GM21528 (cell line): ENCODE data around the gene RBFOX2.
"Not testable (repeated sequence)": the region's sequence is repeated elsewhere in the genome, so short reads cannot be mapped to it uniquely, and the experiment has no call there.

Experiments used
- ATAC-seq: cut with Tn5 transposase; IDR thresholded peaks from one replicate; pipeline ENCODE4 v1.9.1; 2021; ENCODE audit warnings: mild to moderate bottlenecking, moderate library complexity; ENCODE audit not compliant: unreplicated experiment, low FRiP score

The RBFOX2 gene

GRCh38 chr22:35728639-35729308, 299.9 kb downstream of the RBFOX2 start:
- no peak for ATAC-seq

GRCh38 chr22:35727436-35727835, 301.2 kb downstream of the RBFOX2 start:
- ATAC-seq, result no peak

- ATAC-seq, result no peak
Observed at GRCh38 chr22:35726933-35727332, 301.7 kb downstream of the RBFOX2 start.

GRCh38 chr22:35726398-35726797, 302.2 kb downstream of the RBFOX2 start:
- no peak for ATAC-seq

GRCh38 chr22:35725521-35725920, 303.1 kb downstream of the RBFOX2 start:
- no peak for ATAC-seq

GRCh38 chr22:35721960-35722359, 306.7 kb downstream of the RBFOX2 start:
- no peak for ATAC-seq

- ATAC-seq, result no peak
Observed at GRCh38 chr22:35719212-35719875, 309.3 kb downstream of the RBFOX2 start.

- no peak for ATAC-seq
Observed at GRCh38 chr22:35717572-35717971, 311.1 kb downstream of the RBFOX2 start, which contains the start of gene APOL5. Gene APOL5, plus strand, starts transcription at chr22:35717872. Its CDS starts 0 bp downstream, at chr22:35717872.

GRCh38 chr22:35712672-35713071, 316.0 kb downstream of the RBFOX2 start:
- no peak for ATAC-seq

- ATAC-seq, result no peak
Observed at GRCh38 chr22:35711336-35711735, 317.3 kb downstream of the RBFOX2 start.

- ATAC-seq, result no peak
Observed at GRCh38 chr22:35708917-35709316, 319.7 kb downstream of the RBFOX2 start.

- no peak for ATAC-seq
Observed at GRCh38 chr22:35708453-35708852, 320.2 kb downstream of the RBFOX2 start.

GRCh38 chr22:35705141-35705540, 323.5 kb downstream of the RBFOX2 start:
- ATAC-seq, result no peak

- no peak for ATAC-seq
Observed at GRCh38 chr22:35703861-35704584, 324.6 kb downstream of the RBFOX2 start.

- ATAC-seq, result not testable (repeated sequence)
Observed at GRCh38 chr22:35699852-35700251, 328.8 kb downstream of the RBFOX2 start.

GRCh38 chr22:35697142-35697541, 331.5 kb downstream of the RBFOX2 start:
- no peak for ATAC-seq

- ATAC-seq, result no peak
Observed at GRCh38 chr22:35695202-35695601, 333.4 kb downstream of the RBFOX2 start.

GRCh38 chr22:35690001-35690400, 338.6 kb downstream of the RBFOX2 start:
- ATAC-seq, result no peak

GRCh38 chr22:35688913-35689675, 339.5 kb downstream of the RBFOX2 start:
- ATAC-seq, result no peak
